Cardiac muscle cell (in vitro differentiated cells and primary cell): ENCODE results near the gene SNCAIP. TPM values are rescaled to one million over a fixed set of nuclear protein-coding genes. Genes with fewer than 3 reads are reported as not detected.

ENCODE experiments used
- DNase-seq, 2 donors: peaks; one replicate each; pipeline versions ENCODE4 v3.0.0 to v3.0.0-alpha.2; 2010 to 2017; ENCODE audit warnings: low read depth in 1 of 2, low spot score in 1 of 2
- H3K27ac ChIP-seq: fragments of 200-600 bp; sonication (generic); 2 replicates; pipeline ENCODE4 v1.5.1; 2016
- H3K27me3 ChIP-seq: fragments of 200-600 bp; sonication (generic); 2 replicates; pipeline ENCODE4 v1.6.0; 2016; ENCODE audit warnings: control low read depth
- H3K36me3 ChIP-seq: fragments of 200-600 bp; sonication (generic); 2 replicates; pipeline ENCODE4 v1.5.1; 2016; ENCODE audit warnings: control low read depth
- H3K4me1 ChIP-seq: fragments of 200-600 bp; sonication (generic); 2 replicates; pipeline ENCODE4 v1.8.1; 2017; ENCODE audit warnings: low read depth, mild to moderate bottlenecking, mixed run types
- H3K4me3 ChIP-seq: fragments of 200-600 bp; sonication (generic); 2 replicates; pipeline ENCODE4 v1.5.1; 2016; ENCODE audit warnings: mild to moderate bottlenecking
- H3K9me3 ChIP-seq: fragments of 200-600 bp; sonication (generic); 2 replicates; pipeline ENCODE4 v1.5.1; 2017; ENCODE audit warnings: low read depth, mild to moderate bottlenecking, control low read depth
- polyA plus RNA-seq: library from polyadenylated mRNA; unstranded; fragments of >200 nt; fragmentation: Nextera tagmentation; extraction: Ambion mirVana; gene quantifications from 2 replicates; pipeline ENCODE4 v1.2.1, GENCODE V29; 2016
- total RNA-seq: library from RNA; depleted of rRNA; stranded (reverse); fragments of >200 nt; gene quantifications from 2 replicates; pipeline ENCODE4 v1.2.3, GENCODE V29; 2016
- TF ChIP-seq, protein P1 (sequence below): IDR thresholded peaks from 2 replicates; pipeline ENCODE4 v1.5.1; 2012; ENCODE audit warnings: low read depth, mild to moderate bottlenecking, low read length

SNCAIP gene
- total and polyA plus RNA-seq, 2 experiments from 2014 or later, result 9.0 to 14.1 TPM

- TF ChIP-seq, protein P1, sequence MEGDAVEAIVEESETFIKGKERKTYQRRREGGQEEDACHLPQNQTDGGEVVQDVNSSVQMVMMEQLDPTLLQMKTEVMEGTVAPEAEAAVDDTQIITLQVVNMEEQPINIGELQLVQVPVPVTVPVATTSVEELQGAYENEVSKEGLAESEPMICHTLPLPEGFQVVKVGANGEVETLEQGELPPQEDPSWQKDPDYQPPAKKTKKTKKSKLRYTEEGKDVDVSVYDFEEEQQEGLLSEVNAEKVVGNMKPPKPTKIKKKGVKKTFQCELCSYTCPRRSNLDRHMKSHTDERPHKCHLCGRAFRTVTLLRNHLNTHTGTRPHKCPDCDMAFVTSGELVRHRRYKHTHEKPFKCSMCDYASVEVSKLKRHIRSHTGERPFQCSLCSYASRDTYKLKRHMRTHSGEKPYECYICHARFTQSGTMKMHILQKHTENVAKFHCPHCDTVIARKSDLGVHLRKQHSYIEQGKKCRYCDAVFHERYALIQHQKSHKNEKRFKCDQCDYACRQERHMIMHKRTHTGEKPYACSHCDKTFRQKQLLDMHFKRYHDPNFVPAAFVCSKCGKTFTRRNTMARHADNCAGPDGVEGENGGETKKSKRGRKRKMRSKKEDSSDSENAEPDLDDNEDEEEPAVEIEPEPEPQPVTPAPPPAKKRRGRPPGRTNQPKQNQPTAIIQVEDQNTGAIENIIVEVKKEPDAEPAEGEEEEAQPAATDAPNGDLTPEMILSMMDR, result no peak
- Histone ChIP-seq H3K4me1 (no peaks in the 10 kb centered on the region), H3K27ac (no peak overlapping the region), H3K4me3 (no peak overlapping the region), H3K27me3 (no peaks in the 10 kb centered on the region), H3K9me3 (no peaks in the 10 kb centered on the region), H3K36me3 (no peaks in the 10 kb centered on the region)
- no peak for DNase-seq
Observed at GRCh38 chr5:122283592-122283991, 28.4 kb upstream of the SNCAIP start.

GRCh38 chr5:122286541-122286940, 25.5 kb upstream of the SNCAIP start:
- no peak for DNase-seq
- H3K27ac ChIP-seq, result no peak overlapping the region
- H3K27me3 ChIP-seq, result no peaks in the 10 kb centered on the region
- H3K9me3 ChIP-seq, result no peaks in the 10 kb centered on the region
- no peaks in the 10 kb centered on the region for H3K36me3 ChIP-seq
- H3K4me1 ChIP-seq, result no peaks in the 10 kb centered on the region
- no peak overlapping the region for H3K4me3 ChIP-seq
- TF ChIP-seq, protein P1, result no peak

DNA sequence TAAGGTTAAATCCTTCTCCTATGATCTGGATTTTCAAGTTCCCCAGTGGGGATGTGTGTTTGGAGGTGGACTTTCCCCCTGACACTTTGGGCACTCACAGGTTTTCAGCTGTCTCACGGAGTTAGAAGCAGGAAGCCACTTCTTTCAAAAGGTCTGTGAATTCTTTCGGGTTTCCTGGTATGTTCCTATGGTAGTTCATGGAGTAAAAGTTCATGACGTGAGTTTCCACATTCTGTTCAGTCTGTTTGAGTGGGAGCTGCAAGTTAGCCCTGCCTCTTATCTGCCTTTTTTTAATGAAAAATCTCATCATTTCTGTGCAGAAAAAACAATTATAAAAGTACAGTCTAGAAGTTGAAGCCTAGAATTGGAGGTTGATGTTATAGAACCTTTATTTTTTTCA, 24.9 kb upstream of the SNCAIP start:
- no peak overlapping the region for H3K4me3 ChIP-seq
- no peaks in the 10 kb centered on the region for H3K36me3 ChIP-seq
- TF ChIP-seq, protein P1, result no peak
- no peak overlapping the region for H3K27ac ChIP-seq
- H3K4me1 ChIP-seq, result peaks cover 1% of the 10 kb centered on the region
- no peaks in the 10 kb centered on the region for H3K9me3 ChIP-seq
- DNase-seq, result peak in 1 of 2 donors; percentile 50
- no peaks in the 10 kb centered on the region for H3K27me3 ChIP-seq

- H3K36me3 ChIP-seq, result no peaks in the 10 kb centered on the region
- peaks cover 4% of the 10 kb centered on the region for H3K4me1 ChIP-seq
- H3K4me3 ChIP-seq, result no peak overlapping the region
- TF ChIP-seq, protein P1, result no peak
- DNase-seq, result no peak
- no peaks in the 10 kb centered on the region for H3K9me3 ChIP-seq
- H3K27me3 ChIP-seq, result no peaks in the 10 kb centered on the region
- no peak overlapping the region for H3K27ac ChIP-seq
Observed at GRCh38 chr5:122291000-122291901, 20.8 kb upstream of the SNCAIP start.

GRCh38 chr5:122292332-122292731, 19.7 kb upstream of the SNCAIP start:
- no peak overlapping the region for H3K27ac ChIP-seq
- no peaks in the 10 kb centered on the region for H3K9me3 ChIP-seq
- TF ChIP-seq, protein P1, result no peak
- no peak overlapping the region for H3K4me3 ChIP-seq
- no peaks in the 10 kb centered on the region for H3K36me3 ChIP-seq
- peaks cover 4% of the 10 kb centered on the region for H3K4me1 ChIP-seq
- DNase-seq, result peak in 1 of 2 donors; percentile 40
- H3K27me3 ChIP-seq, result no peaks in the 10 kb centered on the region
